SK-N-SH (cell line): Measurements from ENCODE around the gene CHST9.

ENCODE experiments used
- CHD2 ChIP-seq: fragments of 150-350 bp; IDR thresholded peaks from 2 replicates; pipeline ENCODE4 v1.6.1; 2018; ENCODE audit warnings: low read length; ENCODE audit not compliant: partially characterized antibody
- ELF1 ChIP-seq: IDR thresholded peaks from 2 replicates; pipeline ENCODE4 v1.4.0; 2012
- EP300 ChIP-seq, 2 experiments: IDR thresholded peaks; 2 replicates each; pipeline versions ENCODE4 v1.4.0 to v1.6.1; 2012; ENCODE audit warnings: borderline replicate concordance in 1 of 2, low read depth in 1 of 2, low read length in 1 of 2
- FOXJ3 ChIP-seq: sonication (generic); formaldehyde crosslinking; IDR thresholded peaks from 2 replicates; pipeline ENCODE4 v1.5.1; 2020; ENCODE audit warnings: mild to moderate bottlenecking, missing genetic modification reagents
- GATA2 ChIP-seq: sonication (generic); formaldehyde crosslinking; IDR thresholded peaks from 2 replicates; pipeline ENCODE4 v1.5.0; 2020; ENCODE audit warnings: mild to moderate bottlenecking, missing genetic modification reagents
- POLR2AphosphoS5 ChIP-seq: IDR thresholded peaks from 2 replicates; pipeline ENCODE4 v1.6.1; 2012; ENCODE audit warnings: low read depth, low read length
- RAD21 ChIP-seq: IDR thresholded peaks from 2 replicates; pipeline ENCODE4 v1.6.1; 2012; ENCODE audit warnings: mild to moderate bottlenecking, low read length
- RXRA ChIP-seq: IDR thresholded peaks from 2 replicates; pipeline ENCODE4 v1.4.0; 2012; ENCODE audit warnings: low read depth, mild to moderate bottlenecking, borderline replicate concordance
- SMC3 ChIP-seq: IDR thresholded peaks from 2 replicates; pipeline ENCODE4 v1.6.1; 2012; ENCODE audit warnings: low read depth, low read length, improper control_type of control experiment
- YY1 ChIP-seq: IDR thresholded peaks from 2 replicates; pipeline ENCODE4 v1.4.0; 2012; ENCODE audit warnings: low read depth, mild to moderate bottlenecking
- TF ChIP-seq, protein P1 (sequence below): fragments of 200-600 bp; sonication (generic); IDR thresholded peaks from 2 replicates; pipeline ENCODE4 v1.6.1; 2017; ENCODE audit warnings: antibody characterized with exemption, mild to moderate bottlenecking, moderate library complexity
- TF ChIP-seq, protein P2 (sequence below): IDR thresholded peaks from 2 replicates; pipeline ENCODE4 v1.4.0; 2012; ENCODE audit warnings: low read depth, borderline replicate concordance

- TF ChIP-seq RAD21 (no peak), YY1 (no peak), CHD2 (no peak), POLR2AphosphoS5 (no peak), EP300 (IDR thresholded peaks at IDR 0.05; ENCODE audit: borderline replicate concordance in 1 of 2, low read depth in 1 of 2, low read length in 1 of 2) (no peak), RXRA (no peak), SMC3 (no peak), ELF1 (no peak), FOXJ3 (no peak), GATA2 (CRISPR knock-in tag) (no peak)
- TF ChIP-seq, protein P1, sequence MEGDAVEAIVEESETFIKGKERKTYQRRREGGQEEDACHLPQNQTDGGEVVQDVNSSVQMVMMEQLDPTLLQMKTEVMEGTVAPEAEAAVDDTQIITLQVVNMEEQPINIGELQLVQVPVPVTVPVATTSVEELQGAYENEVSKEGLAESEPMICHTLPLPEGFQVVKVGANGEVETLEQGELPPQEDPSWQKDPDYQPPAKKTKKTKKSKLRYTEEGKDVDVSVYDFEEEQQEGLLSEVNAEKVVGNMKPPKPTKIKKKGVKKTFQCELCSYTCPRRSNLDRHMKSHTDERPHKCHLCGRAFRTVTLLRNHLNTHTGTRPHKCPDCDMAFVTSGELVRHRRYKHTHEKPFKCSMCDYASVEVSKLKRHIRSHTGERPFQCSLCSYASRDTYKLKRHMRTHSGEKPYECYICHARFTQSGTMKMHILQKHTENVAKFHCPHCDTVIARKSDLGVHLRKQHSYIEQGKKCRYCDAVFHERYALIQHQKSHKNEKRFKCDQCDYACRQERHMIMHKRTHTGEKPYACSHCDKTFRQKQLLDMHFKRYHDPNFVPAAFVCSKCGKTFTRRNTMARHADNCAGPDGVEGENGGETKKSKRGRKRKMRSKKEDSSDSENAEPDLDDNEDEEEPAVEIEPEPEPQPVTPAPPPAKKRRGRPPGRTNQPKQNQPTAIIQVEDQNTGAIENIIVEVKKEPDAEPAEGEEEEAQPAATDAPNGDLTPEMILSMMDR = no peak
- TF ChIP-seq, protein P2, sequence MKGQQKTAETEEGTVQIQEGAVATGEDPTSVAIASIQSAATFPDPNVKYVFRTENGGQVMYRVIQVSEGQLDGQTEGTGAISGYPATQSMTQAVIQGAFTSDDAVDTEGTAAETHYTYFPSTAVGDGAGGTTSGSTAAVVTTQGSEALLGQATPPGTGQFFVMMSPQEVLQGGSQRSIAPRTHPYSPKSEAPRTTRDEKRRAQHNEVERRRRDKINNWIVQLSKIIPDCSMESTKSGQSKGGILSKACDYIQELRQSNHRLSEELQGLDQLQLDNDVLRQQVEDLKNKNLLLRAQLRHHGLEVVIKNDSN = no peak
These were observed 120.4 kb downstream of the CHST9 start for GRCh38 chr18:27064673-27065072.
